Mucosa of descending colon (tissue), 3 donors: ENCODE results near the gene LAMA3. TPM values are rescaled to one million over a fixed set of nuclear protein-coding genes. Genes with fewer than 3 reads are reported as not detected.

Experiments
- ATAC-seq: fragments of 200-7000 bp; cut with Tn5 transposase; one replicate; pipeline ENCODE4 v1.9.1; 2020; ENCODE audit warnings: mild to moderate bottlenecking, moderate library complexity
- DNase-seq, 3 donors: peaks; one replicate each; pipeline ENCODE4 v3.0.0-alpha.2; 2020
- H3K36me3 ChIP-seq: fragments of 200-600 bp; one replicate; pipeline ENCODE4 v1.8.0; 2021; ENCODE audit warnings: low read depth, mild to moderate bottlenecking
- H3K4me1 ChIP-seq: fragments of 200-600 bp; one replicate; pipeline ENCODE4 v1.8.0; 2021; ENCODE audit warnings: low read depth, mild to moderate bottlenecking
- H3K4me3 ChIP-seq: fragments of 200-600 bp; one replicate; pipeline ENCODE4 v1.8.0; 2021; ENCODE audit warnings: mild to moderate bottlenecking
- H3K9me3 ChIP-seq: fragments of 200-600 bp; one replicate; pipeline ENCODE4 v1.8.0; 2021; ENCODE audit warnings: mild to moderate bottlenecking
- intact Hi-C, 2 donors: fragments of 100-400 bp; cut with DNase I in 1 of 2; cut with micrococcal nuclease in 1 of 2; formaldehyde crosslinking; loops; one replicate each; pipeline versions ENCODE4 v1.11.0 to v1.11.1; 2022; cut with DNase I, micrococcal nuclease
- total RNA-seq, 3 donors: library from RNA; stranded (reverse); fragmentation: NEBNext Ultra II Directional in 2 of 3; extraction: Animal tissue kit (Norgen Biotek cat#: 25700) in 2 of 3; gene quantifications; one replicate each; pipeline versions ENCODE4 v1.2.1 to v1.2.4, GENCODE V29; 2021 to 2023
- TF ChIP-seq, protein P1 (sequence below): fragments of 200-600 bp; IDR thresholded peaks from one replicate; pipeline ENCODE4 v1.8.0; 2022; ENCODE audit warnings: antibody characterized with exemption, mild to moderate bottlenecking
- donor health status: DM: no; HTN: no; CAD: no; lungs with moderate emphysema.
- donor health status: DM: no; HTN: no; CAD: no.
- donor health status: DM: no; HTN: yes; CAD: no.

The LAMA3 gene
- total RNA-seq, 3 donors from 2014 or later = 29.0 to 62.0 (median 49.0) TPM

DNA sequence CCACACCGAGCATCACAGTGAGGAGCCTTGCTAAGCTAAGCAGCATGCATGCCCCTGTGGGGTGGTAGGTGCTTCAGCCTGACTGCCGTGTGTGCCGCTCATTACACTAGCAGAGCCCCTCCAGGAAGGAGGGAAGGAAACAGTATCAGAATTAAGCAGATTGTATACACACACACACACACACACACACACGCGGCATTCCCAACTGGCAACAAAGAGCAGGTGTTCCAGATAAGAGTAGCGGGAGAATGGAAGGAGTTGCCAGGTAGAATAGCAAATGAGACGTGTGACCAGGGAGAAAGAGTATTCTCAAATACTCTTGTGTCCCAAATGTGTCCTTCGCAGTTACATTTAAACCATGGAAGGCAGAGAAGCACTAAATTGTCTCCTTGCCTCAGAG is 277.7 kb downstream of the LAMA3 start:
- intact Hi-C loops = no loop called here
- no peak for DNase-seq
- ATAC-seq = peak; percentile 5
- TF ChIP-seq, protein P1, sequence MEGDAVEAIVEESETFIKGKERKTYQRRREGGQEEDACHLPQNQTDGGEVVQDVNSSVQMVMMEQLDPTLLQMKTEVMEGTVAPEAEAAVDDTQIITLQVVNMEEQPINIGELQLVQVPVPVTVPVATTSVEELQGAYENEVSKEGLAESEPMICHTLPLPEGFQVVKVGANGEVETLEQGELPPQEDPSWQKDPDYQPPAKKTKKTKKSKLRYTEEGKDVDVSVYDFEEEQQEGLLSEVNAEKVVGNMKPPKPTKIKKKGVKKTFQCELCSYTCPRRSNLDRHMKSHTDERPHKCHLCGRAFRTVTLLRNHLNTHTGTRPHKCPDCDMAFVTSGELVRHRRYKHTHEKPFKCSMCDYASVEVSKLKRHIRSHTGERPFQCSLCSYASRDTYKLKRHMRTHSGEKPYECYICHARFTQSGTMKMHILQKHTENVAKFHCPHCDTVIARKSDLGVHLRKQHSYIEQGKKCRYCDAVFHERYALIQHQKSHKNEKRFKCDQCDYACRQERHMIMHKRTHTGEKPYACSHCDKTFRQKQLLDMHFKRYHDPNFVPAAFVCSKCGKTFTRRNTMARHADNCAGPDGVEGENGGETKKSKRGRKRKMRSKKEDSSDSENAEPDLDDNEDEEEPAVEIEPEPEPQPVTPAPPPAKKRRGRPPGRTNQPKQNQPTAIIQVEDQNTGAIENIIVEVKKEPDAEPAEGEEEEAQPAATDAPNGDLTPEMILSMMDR = no peak
- Histone ChIP-seq H3K4me3 (no peak overlapping the region), H3K4me1 (peaks cover 14% of the 10 kb centered on the region), H3K9me3 (no peaks in the 10 kb centered on the region), H3K36me3 (no peaks in the 10 kb centered on the region)

DNA sequence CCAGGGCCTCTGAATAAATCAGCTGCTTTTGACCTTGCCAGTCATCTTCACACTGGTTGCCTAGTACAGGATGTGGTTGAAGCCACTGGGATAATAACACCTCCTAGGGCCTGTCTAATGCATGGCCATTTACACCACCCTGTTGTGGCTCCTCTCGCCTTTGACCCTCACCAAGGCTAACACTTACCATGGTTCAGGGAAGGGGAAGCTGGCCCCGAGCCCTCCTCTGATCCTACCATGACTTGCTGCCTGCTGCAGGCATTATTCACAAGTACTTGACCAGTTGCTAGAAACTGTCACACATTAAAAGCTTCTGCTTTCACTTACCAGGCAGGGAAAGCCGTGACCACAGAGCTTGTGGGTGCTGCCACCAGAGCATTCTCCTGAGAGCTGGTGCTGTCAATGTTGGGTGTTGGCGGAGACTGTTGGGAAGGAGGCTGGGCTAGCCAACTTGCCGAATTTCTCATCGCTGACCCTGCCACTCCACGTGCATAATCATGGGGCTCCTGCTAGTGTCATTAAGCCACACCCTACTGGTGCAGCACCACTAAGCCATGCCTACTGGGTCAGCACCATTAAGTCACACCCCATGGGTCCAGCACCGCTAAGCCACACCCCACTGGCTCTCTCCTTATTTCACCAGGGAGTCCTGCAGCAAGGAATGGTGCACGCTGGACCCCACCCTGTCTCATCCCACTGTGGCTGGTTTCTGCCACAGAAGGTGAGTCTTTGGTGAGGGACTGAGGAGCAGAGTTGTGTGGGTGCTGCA is 278.3 kb downstream of the LAMA3 start:
- no peak overlapping the region for H3K4me3 ChIP-seq
- peak; percentile 48 for ATAC-seq
- TF ChIP-seq, protein P1 = no peak
- peaks cover 14% of the 10 kb centered on the region for H3K4me1 ChIP-seq
- intact Hi-C loops = no loop called here
- no peaks in the 10 kb centered on the region for H3K36me3 ChIP-seq
- DNase-seq = peak; percentile 16 to 55 (median 40)
- H3K9me3 ChIP-seq = no peaks in the 10 kb centered on the region

DNA sequence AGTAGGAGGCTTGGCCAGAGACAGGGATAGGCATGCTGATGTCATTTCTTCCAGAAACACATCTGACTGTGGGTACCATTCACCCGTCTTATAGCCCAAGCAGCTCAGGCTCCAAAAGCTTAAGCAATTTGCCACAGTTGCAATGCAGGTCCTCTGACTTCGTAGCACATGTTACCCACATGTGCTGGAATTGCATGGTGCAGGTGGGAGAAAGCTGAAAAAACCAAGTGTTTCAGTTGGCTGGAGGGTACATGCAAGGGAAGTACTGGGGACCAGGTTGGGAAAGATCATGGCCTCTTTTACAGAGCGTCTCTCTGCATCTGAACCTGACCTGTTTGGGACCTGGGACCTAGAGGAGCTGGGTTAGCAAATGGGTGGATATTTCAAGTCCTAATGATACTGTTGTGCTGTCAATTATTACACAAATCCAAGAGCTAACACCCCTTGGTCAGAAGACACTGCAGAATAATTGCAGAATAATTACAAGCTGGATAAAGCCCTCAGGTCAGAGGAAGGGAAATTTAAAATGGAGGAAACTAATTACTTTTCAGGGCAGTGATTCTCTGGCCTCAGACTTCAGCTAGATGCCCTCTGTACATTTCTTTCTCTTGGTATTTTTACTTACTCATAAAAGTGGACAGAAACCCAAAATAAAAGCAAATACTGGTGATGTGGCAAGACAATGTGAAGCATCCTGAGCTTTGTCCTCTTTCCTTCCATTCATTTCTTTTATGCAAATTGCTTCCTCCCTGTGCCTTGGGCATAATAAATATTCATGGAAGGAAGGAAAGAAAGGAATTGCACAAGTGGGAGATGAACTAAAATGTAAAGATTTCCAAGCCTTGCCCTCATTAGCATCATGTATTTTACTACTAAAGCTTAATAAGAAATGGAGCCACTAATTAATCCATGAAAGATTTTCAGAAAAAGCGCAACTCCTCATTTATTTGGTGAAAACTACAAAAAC is 279.7 kb downstream of the LAMA3 start:
- intact Hi-C loops = no loop called here
- no peaks in the 10 kb centered on the region for H3K9me3 ChIP-seq
- DNase-seq = no peak
- TF ChIP-seq, protein P1 = no peak
- no peaks in the 10 kb centered on the region for H3K36me3 ChIP-seq
- no peak overlapping the region for H3K4me3 ChIP-seq
- peaks cover 14% of the 10 kb centered on the region for H3K4me1 ChIP-seq
- no peak for ATAC-seq

DNA sequence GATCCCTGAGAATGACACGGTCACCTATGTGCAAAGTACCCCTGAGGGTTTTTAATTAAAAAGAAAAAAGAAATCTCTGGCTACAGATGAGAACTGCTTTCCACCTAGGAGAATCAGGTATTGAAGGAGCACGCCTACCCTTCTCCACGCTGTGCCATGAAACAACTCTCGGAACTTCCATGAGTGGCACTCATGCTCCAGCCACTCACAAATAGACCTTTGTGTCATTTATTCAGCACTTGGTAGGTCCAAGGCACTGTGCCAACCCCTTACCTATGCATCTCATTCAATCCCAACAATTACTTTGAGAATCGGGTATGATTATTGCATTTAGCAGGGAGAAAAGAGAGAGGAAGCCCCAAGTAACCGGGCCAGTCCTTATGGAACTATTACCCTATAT is 280.4 kb downstream of the LAMA3 start:
- Histone ChIP-seq H3K36me3 (no peaks in the 10 kb centered on the region), H3K4me1 (peaks cover 10% of the 10 kb centered on the region), H3K4me3 (no peak overlapping the region), H3K9me3 (no peaks in the 10 kb centered on the region)
- intact Hi-C loops = no loop called here
- DNase-seq (no peak), ATAC-seq (no peak)
- TF ChIP-seq, protein P1 = no peak

DNA sequence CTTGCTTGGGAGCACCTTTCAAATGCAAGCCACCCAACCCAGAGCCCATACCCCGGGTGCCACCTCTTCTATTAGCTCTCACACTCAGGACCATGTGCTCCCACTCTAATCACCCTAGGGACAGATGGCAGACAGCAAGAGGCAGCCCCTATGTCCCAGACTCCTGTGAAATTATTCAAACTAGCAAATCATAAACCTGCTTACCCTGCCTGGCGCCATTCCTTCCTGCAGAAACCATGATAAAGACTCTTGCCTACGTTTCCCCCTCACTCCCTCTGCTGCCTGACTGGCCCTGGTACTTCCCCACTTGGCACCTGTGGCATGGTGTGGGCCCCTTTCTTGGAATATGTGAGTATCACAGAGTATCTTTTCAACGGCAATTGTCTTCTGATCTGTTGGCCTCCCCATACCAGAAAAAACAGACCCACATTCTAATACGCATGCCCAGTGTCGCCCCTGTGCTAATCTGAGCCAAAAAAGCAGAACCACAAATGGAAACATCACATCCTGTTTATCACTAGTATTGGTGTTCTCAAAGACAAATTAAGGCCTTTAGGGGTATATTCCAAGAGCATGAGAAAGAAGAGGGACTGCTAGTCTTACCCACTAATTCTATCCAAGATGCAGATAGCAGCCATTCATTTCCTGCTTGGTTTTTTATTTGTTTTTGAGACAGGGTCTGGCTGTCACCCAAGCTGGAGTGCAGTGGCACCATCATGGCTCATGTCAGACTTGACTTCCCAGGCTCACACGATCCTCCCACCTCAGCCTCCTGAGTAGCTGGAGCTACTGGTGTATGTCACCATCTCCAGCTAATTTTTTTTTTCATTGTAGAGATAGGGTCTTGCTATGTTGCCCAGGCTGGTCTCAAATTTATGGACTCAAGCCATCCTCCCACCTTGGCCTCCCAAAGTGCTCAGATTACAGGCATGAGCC is 281.2 kb downstream of the LAMA3 start:
- ATAC-seq (peak; percentile 69), DNase-seq (no peak)
- TF ChIP-seq, protein P1 = no peak
- Histone ChIP-seq H3K36me3 (no peaks in the 10 kb centered on the region), H3K9me3 (no peaks in the 10 kb centered on the region), H3K4me3 (no peak overlapping the region), H3K4me1 (peaks cover 4% of the 10 kb centered on the region)
- intact Hi-C loops = no loop called here
